ACC112 (cell line): Measurements from ENCODE around the gene ST6GAL1.
"Not testable (repeated sequence)": the region's sequence is repeated elsewhere in the genome, so short reads cannot be mapped to it uniquely, and the experiment has no call there.

Experiments used
- H2AFZ ChIP-seq: fragments of 200-600 bp; sonication (generic); one replicate; pipeline ENCODE4 v1.6.0; 2017; ENCODE audit warnings: antibody characterized with exemption, low read length; ENCODE audit not compliant: unreplicated experiment
- H3K27ac ChIP-seq: fragments of 200-600 bp; sonication (generic); 2 replicates; pipeline ENCODE4 v1.5.1; 2014; ENCODE audit warnings: low read depth, mild to moderate bottlenecking, antibody characterized with exemption, low read length, moderate library complexity
- H3K27me3 ChIP-seq: fragments of 200-600 bp; sonication (generic); 2 replicates; pipeline ENCODE4 v1.6.1; 2014; ENCODE audit warnings: mild to moderate bottlenecking, antibody characterized with exemption, low read length, moderate library complexity, mixed read lengths; ENCODE audit not compliant: insufficient read depth
- H3K36me3 ChIP-seq: fragments of 200-600 bp; sonication (generic); 2 replicates; pipeline ENCODE4 v1.6.1; 2016; ENCODE audit warnings: mild to moderate bottlenecking, antibody characterized with exemption, low read length, moderate library complexity, mixed read lengths; ENCODE audit not compliant: insufficient read depth
- H3K4me1 ChIP-seq: fragments of 200-600 bp; sonication (generic); one replicate; pipeline ENCODE4 v1.6.1; 2016; ENCODE audit warnings: low read length, mixed read lengths; ENCODE audit not compliant: insufficient read depth, unreplicated experiment, control insufficient read depth
- H3K4me3 ChIP-seq: fragments of 200-600 bp; sonication (generic); 2 replicates; pipeline ENCODE4 v1.5.1; 2014; ENCODE audit warnings: mild to moderate bottlenecking, low read depth, low read length
- H3K79me2 ChIP-seq: fragments of 200-600 bp; sonication (generic); one replicate; pipeline ENCODE4 v1.6.0; 2016; ENCODE audit warnings: low read length; ENCODE audit not compliant: control insufficient read depth, unreplicated experiment, insufficient read depth

The ST6GAL1 gene

GRCh38 chr3:186984064-186984463 is 53.7 kb downstream of the ST6GAL1 start:
- peaks cover 5% of the 10 kb centered on the region; the same call in 1 of the 2 replicates for H3K27me3 ChIP-seq
- no peak overlapping the region for H3K27ac ChIP-seq
- H3K36me3 ChIP-seq: no peaks in the 10 kb centered on the region
- H3K4me3 ChIP-seq: no peak overlapping the region
- no peaks in the 10 kb centered on the region for H3K79me2 ChIP-seq
- no peaks in the 10 kb centered on the region for H3K4me1 ChIP-seq
- no peak overlapping the region for H2AFZ ChIP-seq

DNA sequence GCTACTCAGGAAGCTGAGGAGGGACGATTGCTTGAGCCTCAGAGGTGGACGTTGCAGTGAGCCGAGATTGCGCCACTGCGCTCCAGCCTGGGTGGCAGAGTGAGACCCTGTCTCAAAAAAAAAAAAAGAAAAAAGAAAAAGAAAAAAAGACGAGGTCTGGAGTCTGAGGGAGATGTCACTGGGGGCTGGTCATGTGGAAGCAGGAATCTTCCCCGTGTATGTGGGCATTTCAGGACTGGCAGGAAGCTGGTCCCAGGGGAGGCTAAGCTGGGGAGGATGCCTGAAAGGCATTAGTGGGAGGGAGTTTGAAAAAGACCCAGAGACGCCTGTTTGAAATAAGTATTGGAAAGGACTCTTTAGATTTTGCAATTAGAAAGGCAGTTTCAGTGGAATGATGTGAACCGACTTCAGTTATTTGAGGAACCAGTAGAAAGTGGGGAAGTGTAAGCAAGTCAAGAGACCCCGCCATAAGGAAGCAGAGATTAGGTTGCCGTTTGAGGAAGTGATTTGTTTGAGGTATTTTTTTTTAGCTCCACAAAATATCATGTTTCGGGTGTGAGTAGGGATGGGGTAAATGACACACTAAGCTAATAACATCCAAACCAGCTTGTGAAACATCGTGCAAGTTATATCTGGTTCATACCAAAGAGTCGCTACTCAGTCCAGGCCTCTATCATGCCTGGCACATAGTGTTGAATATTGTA is 55.5 kb downstream of the ST6GAL1 start:
- Histone ChIP-seq H2AFZ (no peak overlapping the region), H3K4me1 (no peaks in the 10 kb centered on the region), H3K27ac (no peak overlapping the region), H3K36me3 (no peaks in the 10 kb centered on the region), H3K27me3 (peaks cover 5% of the 10 kb centered on the region; the same call in 1 of the 2 replicates), H3K4me3 (no peak overlapping the region), H3K79me2 (no peaks in the 10 kb centered on the region)

DNA sequence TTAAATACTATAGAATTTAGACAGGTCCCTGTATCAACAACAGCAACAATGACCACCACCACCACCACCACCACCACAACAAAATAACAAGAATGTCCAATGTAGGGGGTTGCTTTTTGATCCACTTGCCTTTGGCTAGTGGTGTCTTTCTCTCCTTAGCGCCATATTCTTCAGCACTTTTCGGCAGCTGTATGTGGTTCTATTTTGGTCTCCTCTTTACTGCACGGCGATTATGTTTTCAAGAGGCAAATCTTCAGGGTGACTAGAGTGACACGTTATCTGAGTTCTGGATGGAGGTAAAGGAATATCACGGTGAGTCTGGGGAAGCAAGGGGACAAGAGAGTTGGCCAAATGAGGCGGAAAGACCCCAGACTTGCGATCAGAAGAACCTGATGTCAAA is 56.1 kb downstream of the ST6GAL1 start:
- Histone ChIP-seq H3K79me2 (no peaks in the 10 kb centered on the region), H3K4me3 (no peak overlapping the region), H3K36me3 (no peaks in the 10 kb centered on the region), H2AFZ (no peak overlapping the region), H3K27ac (no peak overlapping the region), H3K4me1 (no peaks in the 10 kb centered on the region), H3K27me3 (peaks cover 5% of the 10 kb centered on the region; the same call in 1 of the 2 replicates)

DNA sequence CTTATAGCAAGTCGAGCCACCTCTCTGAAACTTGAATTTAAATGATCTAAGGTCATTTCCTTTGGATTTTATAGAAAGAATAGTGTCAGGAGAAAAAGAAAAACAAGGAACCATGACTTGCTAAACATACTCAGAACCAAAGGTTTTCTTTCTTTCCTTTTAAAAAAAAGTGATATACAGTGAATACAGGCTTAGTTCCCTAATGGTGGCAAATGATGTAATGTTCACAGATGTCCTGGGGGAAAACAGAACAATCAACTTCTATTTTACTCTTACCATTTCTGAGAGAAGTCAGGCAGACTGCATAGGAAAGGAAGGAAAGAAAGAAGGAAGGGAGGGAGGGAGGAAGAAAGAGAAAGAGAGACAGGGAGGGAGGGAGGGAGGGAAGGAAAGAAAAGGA is 56.5 kb downstream of the ST6GAL1 start:
- Histone ChIP-seq H3K4me3 (no peak overlapping the region), H3K36me3 (no peaks in the 10 kb centered on the region), H3K27ac (no peak overlapping the region), H2AFZ (no peak overlapping the region), H3K4me1 (no peaks in the 10 kb centered on the region), H3K79me2 (no peaks in the 10 kb centered on the region), H3K27me3 (peaks cover 5% of the 10 kb centered on the region; the same call in 1 of the 2 replicates)

GRCh38 chr3:186988806-186989205 is 58.5 kb downstream of the ST6GAL1 start:
- peaks cover 5% of the 10 kb centered on the region; the same call in 1 of the 2 replicates for H3K27me3 ChIP-seq
- H3K4me1 ChIP-seq: no peaks in the 10 kb centered on the region
- H2AFZ ChIP-seq: no peak overlapping the region
- H3K36me3 ChIP-seq: no peaks in the 10 kb centered on the region
- H3K79me2 ChIP-seq: no peaks in the 10 kb centered on the region
- H3K27ac ChIP-seq: no peak overlapping the region
- H3K4me3 ChIP-seq: no peak overlapping the region

- Histone ChIP-seq H3K27me3 (no peaks in the 10 kb centered on the region), H3K79me2 (no peaks in the 10 kb centered on the region), H3K4me3 (no peak overlapping the region), H3K27ac (no peak overlapping the region), H3K4me1 (no peaks in the 10 kb centered on the region), H2AFZ (no peak overlapping the region), H3K36me3 (no peaks in the 10 kb centered on the region)
Observed at GRCh38 chr3:186989429-186989828, 59.1 kb downstream of the ST6GAL1 start.

DNA sequence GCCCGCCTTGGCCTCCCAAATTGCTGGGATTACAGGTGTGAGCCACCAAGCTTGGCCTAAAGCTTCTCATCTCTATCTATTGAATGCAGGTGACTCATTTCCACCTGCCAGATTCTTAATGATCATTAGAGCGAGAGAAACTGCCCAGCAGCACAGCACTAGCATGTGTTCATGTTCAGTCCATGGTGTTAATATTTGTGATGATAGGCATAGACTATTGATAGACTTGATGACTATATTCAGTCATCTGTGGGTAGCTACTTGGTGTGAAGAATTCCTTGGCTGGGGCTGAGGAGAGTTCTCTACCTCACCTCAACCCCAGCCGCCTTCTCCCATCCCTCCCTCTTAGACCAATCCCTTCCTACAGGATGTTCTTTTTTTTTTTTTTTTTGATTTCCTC is 60.0 kb downstream of the ST6GAL1 start:
- Histone ChIP-seq H3K79me2 (no peaks in the 10 kb centered on the region), H3K4me3 (no peak overlapping the region), H3K27ac (no peak overlapping the region), H2AFZ (no peak overlapping the region), H3K4me1 (no peaks in the 10 kb centered on the region), H3K36me3 (no peaks in the 10 kb centered on the region), H3K27me3 (no peaks in the 10 kb centered on the region)

- H2AFZ ChIP-seq: no peak overlapping the region
- H3K27me3 ChIP-seq: no peaks in the 10 kb centered on the region
- no peaks in the 10 kb centered on the region for H3K79me2 ChIP-seq
- H3K4me1 ChIP-seq: no peaks in the 10 kb centered on the region
- H3K36me3 ChIP-seq: no peaks in the 10 kb centered on the region
- H3K4me3 ChIP-seq: no peak overlapping the region
- H3K27ac ChIP-seq: no peak overlapping the region
Observed at GRCh38 chr3:186990878-186991308, 60.6 kb downstream of the ST6GAL1 start.

DNA sequence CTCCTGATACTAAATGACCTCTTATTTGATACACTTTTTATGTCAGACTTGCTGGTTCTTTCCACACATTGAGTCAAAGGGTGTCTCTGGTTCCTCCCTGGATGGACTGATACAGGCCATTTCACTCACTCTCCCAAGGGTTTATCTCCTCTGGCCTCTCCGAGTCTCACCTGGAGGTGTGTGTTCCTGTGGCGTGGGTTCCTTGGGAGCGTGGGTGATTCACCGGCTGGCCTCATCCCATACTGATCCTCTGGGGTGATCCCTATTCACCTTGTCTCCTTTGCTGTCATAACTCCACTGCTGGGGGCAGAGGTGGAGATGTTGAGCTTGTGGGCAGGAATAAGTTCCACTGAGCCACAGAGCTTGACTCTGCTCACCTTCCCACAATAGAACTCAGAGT is 61.1 kb downstream of the ST6GAL1 start:
- Histone ChIP-seq H3K36me3 (no peaks in the 10 kb centered on the region), H3K79me2 (no peaks in the 10 kb centered on the region), H3K4me1 (no peaks in the 10 kb centered on the region), H2AFZ (no peak overlapping the region), H3K27me3 (no peaks in the 10 kb centered on the region), H3K4me3 (no peak overlapping the region), H3K27ac (no peak overlapping the region)

GRCh38 chr3:186992096-186992495 is 61.8 kb downstream of the ST6GAL1 start:
- not testable (repeated sequence) for H3K27me3 ChIP-seq, H3K79me2 ChIP-seq, H2AFZ ChIP-seq, H3K27ac ChIP-seq, H3K4me1 ChIP-seq, H3K4me3 ChIP-seq, H3K36me3 ChIP-seq

DNA sequence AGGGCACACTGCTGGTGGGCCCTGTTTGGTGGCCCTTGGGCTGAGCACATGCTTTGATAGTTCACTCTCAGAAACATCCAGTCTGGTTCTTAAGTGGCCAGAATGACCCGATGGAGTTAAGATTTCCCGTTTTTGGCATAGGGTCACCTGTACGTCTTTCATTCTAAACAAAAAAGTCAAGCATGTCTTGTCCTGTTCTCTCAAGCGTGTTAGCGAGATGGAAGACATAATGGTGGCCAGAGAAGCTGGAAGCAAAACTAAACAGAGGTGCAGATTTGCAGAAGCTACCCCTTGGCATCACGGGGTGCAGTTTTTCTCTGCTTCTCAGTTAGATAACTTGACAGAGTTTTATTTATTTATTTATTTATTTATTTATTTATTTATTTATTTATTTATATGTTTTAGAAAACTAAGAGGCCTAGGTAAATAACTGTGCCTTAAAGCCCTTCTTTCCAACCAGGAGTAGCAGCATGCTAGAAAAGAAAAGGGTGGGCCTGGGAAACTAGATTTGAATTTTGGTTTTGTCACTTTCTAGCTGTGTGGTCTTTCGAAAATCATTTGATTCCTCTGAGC is 63.0 kb downstream of the ST6GAL1 start:
- H3K27me3 ChIP-seq: no peaks in the 10 kb centered on the region
- no peaks in the 10 kb centered on the region for H3K36me3 ChIP-seq
- no peaks in the 10 kb centered on the region for H3K4me1 ChIP-seq
- H3K4me3 ChIP-seq: no peak overlapping the region
- no peaks in the 10 kb centered on the region for H3K79me2 ChIP-seq
- no peak overlapping the region for H2AFZ ChIP-seq
- no peak overlapping the region for H3K27ac ChIP-seq
